Measurements from ENCODE around the gene ZYX. TPM values are rescaled to one million over a fixed set of nuclear protein-coding genes. Genes with fewer than 3 reads are reported as not detected.
A peak's percentile ranks its signal among the peaks of the same experiment; 100 is the strongest.

The ZYX gene
- total and polyA plus RNA-seq, 2 of the 13 experiments (the other 11 are each of a cell fraction or from before 2014, with no cell fraction given), result 9.9 to 13.7 TPM

DNA sequence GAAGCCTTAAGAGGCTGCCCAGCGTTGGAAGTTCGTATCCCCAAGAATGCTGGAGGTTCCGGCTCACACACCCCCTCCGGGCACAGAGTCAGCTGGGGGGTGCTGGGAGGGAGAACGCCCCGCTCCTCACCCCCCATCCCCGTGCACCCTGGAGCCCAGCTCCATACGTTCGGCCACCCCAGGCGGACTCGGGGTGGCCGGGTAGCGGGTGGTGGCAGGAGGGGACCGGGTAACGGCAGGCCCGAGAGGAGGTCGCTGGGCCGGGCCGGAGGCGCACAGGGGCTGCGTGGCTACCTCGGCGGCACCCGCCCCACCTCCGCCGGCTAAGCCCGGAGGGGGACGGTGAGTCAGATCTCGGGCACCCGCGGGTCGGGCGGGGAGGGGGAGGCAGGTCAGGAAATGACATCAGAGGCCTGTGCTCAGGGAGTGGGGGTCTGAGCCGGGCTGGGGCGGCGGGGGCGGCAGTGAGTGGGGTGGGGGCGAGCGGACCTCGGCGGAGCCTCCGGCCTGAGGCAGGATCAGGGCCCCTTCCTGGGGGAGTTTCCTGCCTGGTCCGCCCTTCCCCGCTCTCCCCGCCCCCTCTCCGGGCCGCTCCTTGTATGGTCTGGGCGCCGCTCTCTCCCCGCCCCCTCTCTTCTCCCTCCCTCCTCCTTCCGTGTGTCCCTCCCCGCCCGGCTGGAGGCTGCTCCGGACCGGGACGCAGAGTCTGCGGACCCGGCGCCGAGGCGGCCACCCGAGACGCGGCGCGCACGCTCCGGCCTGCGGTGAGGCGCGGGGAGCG is at the start of gene ZYX (continued):
- TF ChIP-seq, protein P1, sequence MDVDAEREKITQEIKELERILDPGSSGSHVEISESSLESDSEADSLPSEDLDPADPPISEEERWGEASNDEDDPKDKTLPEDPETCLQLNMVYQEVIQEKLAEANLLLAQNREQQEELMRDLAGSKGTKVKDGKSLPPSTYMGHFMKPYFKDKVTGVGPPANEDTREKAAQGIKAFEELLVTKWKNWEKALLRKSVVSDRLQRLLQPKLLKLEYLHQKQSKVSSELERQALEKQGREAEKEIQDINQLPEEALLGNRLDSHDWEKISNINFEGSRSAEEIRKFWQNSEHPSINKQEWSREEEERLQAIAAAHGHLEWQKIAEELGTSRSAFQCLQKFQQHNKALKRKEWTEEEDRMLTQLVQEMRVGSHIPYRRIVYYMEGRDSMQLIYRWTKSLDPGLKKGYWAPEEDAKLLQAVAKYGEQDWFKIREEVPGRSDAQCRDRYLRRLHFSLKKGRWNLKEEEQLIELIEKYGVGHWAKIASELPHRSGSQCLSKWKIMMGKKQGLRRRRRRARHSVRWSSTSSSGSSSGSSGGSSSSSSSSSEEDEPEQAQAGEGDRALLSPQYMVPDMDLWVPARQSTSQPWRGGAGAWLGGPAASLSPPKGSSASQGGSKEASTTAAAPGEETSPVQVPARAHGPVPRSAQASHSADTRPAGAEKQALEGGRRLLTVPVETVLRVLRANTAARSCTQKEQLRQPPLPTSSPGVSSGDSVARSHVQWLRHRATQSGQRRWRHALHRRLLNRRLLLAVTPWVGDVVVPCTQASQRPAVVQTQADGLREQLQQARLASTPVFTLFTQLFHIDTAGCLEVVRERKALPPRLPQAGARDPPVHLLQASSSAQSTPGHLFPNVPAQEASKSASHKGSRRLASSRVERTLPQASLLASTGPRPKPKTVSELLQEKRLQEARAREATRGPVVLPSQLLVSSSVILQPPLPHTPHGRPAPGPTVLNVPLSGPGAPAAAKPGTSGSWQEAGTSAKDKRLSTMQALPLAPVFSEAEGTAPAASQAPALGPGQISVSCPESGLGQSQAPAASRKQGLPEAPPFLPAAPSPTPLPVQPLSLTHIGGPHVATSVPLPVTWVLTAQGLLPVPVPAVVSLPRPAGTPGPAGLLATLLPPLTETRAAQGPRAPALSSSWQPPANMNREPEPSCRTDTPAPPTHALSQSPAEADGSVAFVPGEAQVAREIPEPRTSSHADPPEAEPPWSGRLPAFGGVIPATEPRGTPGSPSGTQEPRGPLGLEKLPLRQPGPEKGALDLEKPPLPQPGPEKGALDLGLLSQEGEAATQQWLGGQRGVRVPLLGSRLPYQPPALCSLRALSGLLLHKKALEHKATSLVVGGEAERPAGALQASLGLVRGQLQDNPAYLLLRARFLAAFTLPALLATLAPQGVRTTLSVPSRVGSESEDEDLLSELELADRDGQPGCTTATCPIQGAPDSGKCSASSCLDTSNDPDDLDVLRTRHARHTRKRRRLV (CRISPR knock-in tag; IDR thresholded peaks at IDR 0.05), result no peak
- TF ChIP-seq, protein P2, sequence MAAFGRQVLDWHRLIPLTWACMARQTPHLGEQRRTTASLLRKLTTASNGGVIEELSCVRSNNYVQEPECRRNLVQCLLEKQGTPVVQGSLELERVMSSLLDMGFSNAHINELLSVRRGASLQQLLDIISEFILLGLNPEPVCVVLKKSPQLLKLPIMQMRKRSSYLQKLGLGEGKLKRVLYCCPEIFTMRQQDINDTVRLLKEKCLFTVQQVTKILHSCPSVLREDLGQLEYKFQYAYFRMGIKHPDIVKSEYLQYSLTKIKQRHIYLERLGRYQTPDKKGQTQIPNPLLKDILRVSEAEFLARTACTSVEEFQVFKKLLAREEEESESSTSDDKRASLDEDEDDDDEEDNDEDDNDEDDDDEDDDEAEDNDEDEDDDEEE (CRISPR knock-in tag; IDR thresholded peaks at IDR 0.05), result 0 out of 2 replicates have a peak, but pooled peaks have one; percentile 58
- peak; percentile 54; the same call in 1 of the 2 replicates for TF ChIP-seq ZNF451 (CRISPR knock-in tag; IDR thresholded peaks at IDR 0.05)
- TF ChIP-seq ZBTB42 (CRISPR knock-in tag; IDR thresholded peaks at IDR 0.05), result peak; percentile 71; the same call in 1 of the 2 replicates
- no peak for TF ChIP-seq SUZ12 (IDR thresholded peaks at IDR 0.05; ENCODE audit: low read depth, low read length)
- TF ChIP-seq MBNL3 (CRISPR knock-in tag; conservative IDR thresholded peaks at IDR 0.05), result no peak
- no peak for TF ChIP-seq NONO (IDR thresholded peaks at IDR 0.05)
- peak; percentile 48 for TF ChIP-seq NONO (CRISPR knock-in tag; conservative IDR thresholded peaks at IDR 0.05)
- no peak for TF ChIP-seq ZBTB7A (CRISPR knock-in tag; IDR thresholded peaks at IDR 0.05)
- TF ChIP-seq, protein P3, sequence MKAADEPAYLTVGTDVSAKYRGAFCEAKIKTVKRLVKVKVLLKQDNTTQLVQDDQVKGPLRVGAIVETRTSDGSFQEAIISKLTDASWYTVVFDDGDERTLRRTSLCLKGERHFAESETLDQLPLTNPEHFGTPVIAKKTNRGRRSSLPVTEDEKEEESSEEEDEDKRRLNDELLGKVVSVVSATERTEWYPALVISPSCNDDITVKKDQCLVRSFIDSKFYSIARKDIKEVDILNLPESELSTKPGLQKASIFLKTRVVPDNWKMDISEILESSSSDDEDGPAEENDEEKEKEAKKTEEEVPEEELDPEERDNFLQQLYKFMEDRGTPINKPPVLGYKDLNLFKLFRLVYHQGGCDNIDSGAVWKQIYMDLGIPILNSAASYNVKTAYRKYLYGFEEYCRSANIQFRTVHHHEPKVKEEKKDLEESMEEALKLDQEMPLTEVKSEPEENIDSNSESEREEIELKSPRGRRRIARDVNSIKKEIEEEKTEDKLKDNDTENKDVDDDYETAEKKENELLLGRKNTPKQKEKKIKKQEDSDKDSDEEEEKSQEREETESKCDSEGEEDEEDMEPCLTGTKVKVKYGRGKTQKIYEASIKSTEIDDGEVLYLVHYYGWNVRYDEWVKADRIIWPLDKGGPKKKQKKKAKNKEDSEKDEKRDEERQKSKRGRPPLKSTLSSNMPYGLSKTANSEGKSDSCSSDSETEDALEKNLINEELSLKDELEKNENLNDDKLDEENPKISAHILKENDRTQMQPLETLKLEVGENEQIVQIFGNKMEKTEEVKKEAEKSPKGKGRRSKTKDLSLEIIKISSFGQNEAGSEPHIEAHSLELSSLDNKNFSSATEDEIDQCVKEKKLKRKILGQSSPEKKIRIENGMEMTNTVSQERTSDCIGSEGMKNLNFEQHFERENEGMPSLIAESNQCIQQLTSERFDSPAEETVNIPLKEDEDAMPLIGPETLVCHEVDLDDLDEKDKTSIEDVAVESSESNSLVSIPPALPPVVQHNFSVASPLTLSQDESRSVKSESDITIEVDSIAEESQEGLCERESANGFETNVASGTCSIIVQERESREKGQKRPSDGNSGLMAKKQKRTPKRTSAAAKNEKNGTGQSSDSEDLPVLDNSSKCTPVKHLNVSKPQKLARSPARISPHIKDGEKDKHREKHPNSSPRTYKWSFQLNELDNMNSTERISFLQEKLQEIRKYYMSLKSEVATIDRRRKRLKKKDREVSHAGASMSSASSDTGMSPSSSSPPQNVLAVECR (CRISPR knock-in tag; IDR thresholded peaks at IDR 0.05; ENCODE audit: borderline replicate concordance), result peak; percentile 71; the same call in 1 of the 2 replicates

All from HepG2 (cell line).